HT1080 (cell line): ENCODE measurements around the gene CCL27. TPM values are rescaled to one million over a fixed set of nuclear protein-coding genes. Genes with fewer than 3 reads are reported as not detected.
A peak's percentile ranks its signal among the peaks of the same experiment; 100 is the strongest.
"Not testable (repeated sequence)": the region's sequence is repeated elsewhere in the genome, so short reads cannot be mapped to it uniquely, and the experiment has no call there.

Experiments
- DNase-seq: peaks from one replicate; pipeline ENCODE4 v3.0.0-alpha.2; 2015; ENCODE audit warnings: low read depth
- total RNA-seq: library from RNA; depleted of rRNA; stranded (reverse); fragments of >200 nt; shearing (Covaris generic); gene quantifications from 2 replicates; pipeline ENCODE4 v1.2.3, GENCODE V29; 2014

CCL27 gene
- total RNA-seq, 1 experiment from 2014 or later = 0.26 TPM

DNA sequence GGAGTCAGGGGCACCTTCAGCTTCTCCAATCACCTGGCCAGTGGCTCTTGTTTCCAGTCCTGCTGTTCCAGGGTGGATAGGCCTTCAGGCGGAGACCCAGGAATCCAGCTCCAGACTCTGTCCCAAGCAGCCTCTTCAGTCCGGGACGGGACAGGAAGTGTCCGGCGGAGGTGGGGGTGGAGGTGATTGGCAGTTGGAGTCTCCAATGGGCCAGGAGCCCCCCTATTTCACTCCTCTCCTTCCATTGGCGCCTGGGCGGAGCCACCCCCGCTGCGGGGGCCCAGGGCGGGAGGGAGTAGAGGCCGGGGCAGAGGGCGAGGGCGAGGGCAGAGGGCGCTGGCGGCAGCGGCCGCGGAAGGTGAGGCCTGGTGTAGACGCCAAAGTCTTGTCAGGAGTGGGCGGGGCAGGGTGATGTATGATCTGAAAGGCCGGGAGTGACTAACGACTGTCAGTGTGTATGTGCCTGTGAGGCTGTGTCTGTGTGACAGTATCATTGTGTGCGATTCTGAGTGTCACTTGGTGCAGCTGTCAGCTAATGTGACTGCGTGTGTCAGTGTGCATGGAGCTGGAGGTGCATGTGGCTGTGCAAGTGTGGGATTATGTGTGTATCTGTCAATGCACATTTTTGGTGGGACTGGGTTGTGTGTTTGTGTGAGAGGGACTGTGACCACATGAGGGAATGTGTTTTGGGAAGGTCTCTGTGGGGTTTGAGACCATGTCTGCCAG lies 10.4 kb downstream of the CCL27 start, which contains the start of gene IL11RA:
TSS of gene IL11RA (plus strand) at position 310 of the 726 bp plus-strand sequence. CDS start 3,033 bp downstream, outside the sequence.
- DNase-seq = peak; percentile 82

GRCh38 chr9:34651321-34651720 lies 11.1 kb downstream of the CCL27 start:
- DNase-seq = no peak

DNA sequence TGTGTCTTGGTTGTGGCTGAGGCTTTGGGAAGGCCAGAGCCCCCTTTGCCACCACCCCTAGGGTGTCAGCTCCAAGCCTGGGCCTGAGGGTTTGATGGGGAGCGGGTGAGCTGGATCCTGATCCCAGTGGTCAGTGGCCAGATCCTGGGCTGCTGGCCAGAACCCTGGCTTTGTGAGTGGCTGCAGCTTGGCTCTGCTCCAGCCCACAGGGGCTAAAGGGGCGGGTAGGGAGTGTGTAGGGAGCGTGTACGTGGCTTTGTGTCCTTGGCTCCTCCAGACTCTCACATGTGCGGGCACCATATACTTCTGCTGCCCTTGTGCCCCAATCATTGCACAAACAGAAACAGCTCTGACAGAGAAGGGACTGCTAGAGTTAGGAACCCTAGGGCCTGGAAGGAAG lies 11.6 kb downstream of the CCL27 start:
- no peak for DNase-seq

- DNase-seq = no peak
These were observed 13.8 kb downstream of the CCL27 start for GRCh38 chr9:34648673-34649072.

DNA sequence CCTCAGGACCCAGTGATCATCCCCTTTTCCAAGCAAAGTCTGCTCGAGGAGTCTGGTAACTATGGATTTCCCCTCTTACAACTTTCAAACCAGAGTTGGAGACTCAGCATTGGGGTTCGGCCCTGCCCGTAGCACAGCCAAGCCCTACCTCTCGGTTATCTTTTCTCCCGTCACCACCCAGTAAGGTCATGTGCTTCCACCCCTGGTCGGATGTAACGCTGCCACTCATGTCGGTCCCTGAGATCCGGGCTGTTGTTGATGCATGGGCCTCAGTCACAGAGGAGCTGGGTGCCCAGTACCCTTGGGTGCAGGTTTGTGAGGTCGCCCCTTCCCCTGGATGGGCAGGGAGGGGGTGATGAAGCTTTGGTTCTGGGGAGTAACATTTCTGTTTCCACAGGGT lies 14.8 kb downstream of the CCL27 start:
- no peak for DNase-seq

- DNase-seq = no peak
These were observed 15.4 kb downstream of the CCL27 start for GRCh38 chr9:34647084-34647403.

- DNase-seq = peak; percentile 87
These were observed 16.0 kb downstream of the CCL27 start, which contains the start of gene GALT for GRCh38 chr9:34646211-34647083. Gene GALT, plus strand, starts transcription at chr9:34646675. Its CDS starts 30 bp downstream, at chr9:34646705.

- DNase-seq = no peak
These were observed 17.6 kb downstream of the CCL27 start for GRCh38 chr9:34644766-34645314.

DNA sequence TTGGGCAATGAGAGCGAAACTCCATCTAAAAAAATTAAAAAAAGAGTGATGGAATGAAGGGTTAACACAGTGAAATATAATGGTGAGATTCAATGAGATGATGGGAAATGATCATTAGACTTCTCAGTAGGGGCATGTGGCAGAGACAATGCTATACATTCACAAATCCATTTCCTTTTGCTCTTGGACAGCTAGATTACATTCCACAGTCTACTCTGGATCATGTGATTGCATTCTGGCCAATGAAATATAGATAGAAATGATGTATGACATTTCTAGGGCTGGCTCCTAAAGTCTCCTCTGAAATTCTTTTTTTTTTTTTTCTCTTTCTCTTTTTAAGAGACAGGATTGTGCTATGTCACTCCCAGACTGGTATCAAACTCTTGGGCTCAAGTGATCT lies 19.8 kb downstream of the CCL27 start:
- DNase-seq = no peak

DNA sequence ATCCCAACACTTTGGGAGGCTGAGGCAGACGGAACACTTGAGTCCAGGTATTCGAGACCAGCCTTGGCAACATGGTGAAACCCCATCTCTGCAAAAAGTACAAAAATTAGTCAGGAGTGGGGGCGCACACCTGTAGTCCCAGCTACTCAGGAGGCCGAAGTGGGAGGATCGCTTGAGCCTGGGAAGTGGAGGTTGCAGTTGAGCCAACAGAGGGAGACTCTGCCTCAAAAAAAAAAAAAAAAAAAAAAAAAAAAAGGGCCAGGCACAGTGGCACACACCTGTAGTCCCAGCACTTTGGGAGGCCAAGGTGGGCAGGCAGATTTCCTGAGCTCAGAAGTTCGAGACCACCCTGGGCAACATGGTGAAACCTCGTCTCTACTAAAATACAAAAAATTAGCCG lies 23.1 kb downstream of the CCL27 start:
- not testable (repeated sequence) for DNase-seq

GRCh38 chr9:34638138-34638445 lies 24.4 kb downstream of the CCL27 start:
- no peak for DNase-seq

DNA sequence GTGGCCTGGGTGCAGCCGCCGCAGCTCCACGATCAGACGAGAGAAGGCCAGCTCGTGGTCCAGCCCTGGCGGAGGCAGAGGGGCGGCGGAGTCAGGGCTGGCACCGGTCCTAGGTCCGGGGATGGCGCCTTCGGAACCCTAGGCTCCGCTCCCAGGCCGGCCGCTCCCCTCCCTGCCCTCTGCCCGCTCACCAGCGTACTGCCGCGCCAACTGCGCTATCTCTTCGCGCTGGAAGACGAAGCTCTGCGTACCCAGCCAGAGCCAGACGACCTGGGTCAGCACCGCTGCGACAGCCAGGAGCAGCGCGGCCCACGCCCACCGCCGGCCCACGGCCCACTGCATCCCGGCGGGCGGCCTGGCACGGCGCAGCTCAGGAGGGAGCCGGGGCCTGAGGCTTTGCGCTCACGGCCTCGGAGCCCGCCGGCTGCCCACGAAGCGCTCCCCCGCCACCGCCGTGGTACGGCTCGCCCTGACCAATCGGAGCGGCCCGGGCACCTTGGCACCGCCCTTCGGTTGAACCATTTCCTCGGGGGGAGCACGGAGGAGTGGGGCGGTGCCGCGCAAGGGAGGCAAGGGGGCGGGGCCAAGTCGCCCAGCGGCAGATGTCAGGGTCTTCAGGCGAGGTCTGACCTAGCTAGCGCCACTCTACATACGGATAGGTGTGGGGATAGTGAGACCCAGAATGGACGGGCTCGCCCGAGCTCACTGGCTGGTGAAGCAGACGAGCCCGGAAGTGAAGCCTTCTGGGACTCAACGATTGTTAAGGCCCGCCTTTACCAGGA lies 24.9 kb downstream of the CCL27 start, which contains the start of gene SIGMAR1:
TSS of gene SIGMAR1 (minus strand) at position 432 of the 782 bp plus-strand sequence. CDS start at position 342, 90 bp downstream.
- peak; percentile 83 for DNase-seq

GRCh38 chr9:34636791-34637355 lies 25.6 kb downstream of the CCL27 start:
- no peak for DNase-seq

GRCh38 chr9:34635556-34635955 lies 26.9 kb downstream of the CCL27 start:
- no peak for DNase-seq

DNA sequence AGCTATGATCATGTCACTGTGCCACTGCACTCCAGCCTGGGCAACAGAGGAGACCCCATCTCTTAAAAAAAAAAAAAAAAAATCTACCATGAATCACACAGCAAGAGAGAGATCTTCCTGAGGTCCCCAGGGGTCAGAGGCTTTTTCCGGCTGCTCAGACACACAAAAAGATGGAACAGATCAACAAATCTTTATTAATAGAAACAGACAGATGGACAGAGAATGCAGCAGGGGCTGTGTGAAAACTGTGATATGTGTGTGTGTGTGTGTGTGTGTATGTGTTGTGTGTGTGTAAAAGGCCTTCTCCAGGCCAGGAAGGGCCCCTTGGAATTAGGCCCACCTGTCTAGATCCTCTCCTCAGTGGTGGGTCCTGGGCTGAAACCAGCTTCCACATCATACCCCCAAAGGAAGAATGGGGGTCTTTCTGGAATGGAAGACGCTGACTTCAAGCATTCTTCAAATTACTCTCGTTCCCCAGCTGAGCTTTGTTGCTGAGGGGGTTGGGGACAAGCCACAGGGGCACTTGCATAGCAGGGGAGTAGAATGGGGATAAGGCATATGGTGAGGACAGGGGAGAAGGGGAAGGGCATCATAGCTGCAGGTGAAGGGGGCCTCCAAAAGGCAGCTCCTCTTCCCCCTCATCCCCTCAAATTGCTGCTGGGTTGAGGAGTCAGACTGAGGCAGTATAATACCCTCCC lies 27.8 kb downstream of the CCL27 start:
- DNase-seq = no peak

DNA sequence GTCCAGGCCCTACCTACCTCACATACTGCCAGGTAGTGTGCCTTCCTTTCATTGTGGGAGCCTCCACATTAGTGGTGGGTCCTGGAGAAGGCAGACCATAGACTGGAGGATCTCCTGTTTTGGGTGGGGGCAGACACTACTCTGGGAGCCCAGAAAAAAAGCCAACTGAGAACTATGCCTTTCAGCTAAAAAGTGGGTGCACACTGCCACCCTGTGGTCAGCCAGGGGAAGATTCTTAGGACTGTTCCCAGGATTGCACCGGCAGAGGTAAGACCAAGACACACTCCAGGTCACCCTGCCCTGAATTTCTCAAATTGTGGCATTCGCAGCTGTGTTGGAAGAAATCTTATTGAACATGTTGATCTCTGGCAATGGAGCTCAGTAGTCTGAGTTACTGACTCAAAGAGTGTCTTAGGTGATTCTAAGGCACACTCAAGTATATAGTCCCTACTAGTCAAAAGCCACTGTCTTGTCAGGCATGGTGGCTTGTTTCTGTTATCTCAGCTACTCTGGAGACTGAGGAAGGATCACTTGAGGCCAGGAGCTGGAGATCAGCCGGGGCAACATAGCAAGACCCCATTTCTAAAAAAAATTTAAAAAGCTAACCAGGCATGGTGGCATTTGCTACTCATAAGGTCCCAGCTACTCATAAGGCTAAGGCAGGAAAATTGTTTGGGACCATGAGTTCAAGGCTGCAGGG lies 28.5 kb downstream of the CCL27 start:
- DNase-seq = peak; percentile 53

GRCh38 chr9:34633166-34633565 lies 29.3 kb downstream of the CCL27 start:
- no peak for DNase-seq

DNA sequence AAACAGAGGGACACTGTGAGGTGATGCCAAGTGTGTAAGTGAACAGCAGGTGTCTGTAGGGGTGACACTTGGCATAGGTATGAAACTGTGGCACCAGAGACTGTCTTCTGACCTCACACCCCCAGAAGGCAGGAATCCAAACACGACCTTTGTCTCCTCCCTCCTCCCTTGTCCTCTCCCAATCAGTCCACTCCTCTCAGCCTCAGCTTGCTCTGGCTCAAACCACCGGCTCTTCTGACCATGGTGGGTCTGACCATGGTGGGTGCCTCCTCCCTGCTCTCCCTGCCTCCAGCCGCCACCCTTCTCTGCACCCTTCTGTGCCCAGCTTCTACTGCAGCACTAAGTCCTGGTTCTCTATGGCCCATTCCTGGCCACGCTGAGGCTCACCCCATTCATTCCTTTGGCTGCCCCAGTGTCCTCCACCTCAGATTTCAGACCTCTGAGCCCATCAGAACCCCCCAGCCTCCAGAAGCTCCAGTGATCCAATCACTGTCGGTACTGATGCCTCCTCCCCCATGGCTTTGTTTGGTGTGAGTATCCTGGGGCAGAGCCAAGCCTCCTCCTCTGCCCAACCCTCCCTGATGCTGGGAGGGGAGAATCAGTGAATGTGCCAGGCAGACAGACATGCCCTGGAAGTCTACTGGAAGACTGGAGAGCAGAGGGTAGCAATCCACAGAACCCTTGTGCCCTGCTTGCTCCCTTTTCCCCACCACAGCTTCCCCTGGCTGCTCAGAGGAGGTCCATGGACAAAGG lies 31.9 kb downstream of the CCL27 start:
- no peak for DNase-seq

GRCh38 chr9:34629491-34629808 lies 33.0 kb downstream of the CCL27 start:
- no peak for DNase-seq
